Hematopoietic multipotent progenitor cell (in vitro differentiated cells): ENCODE data around the gene AOX1. TPM values are rescaled to one million over a fixed set of nuclear protein-coding genes. Genes with fewer than 3 reads are reported as not detected.
"Not testable (repeated sequence)": the region's sequence is repeated elsewhere in the genome, so short reads cannot be mapped to it uniquely, and the experiment has no call there.

ENCODE experiments used
- DNase-seq, 3 donors: peaks; one replicate each; pipeline ENCODE4 v3.0.0-alpha.2; 2011 to 2015; ENCODE audit warnings: low read depth in 2 of 3, low spot score in 2 of 3
- total RNA-seq: library from RNA; depleted of rRNA; stranded (reverse); fragments of >200 nt; gene quantifications from one replicate; pipeline ENCODE4 v1.2.3, GENCODE V29; 2012

AOX1 gene
- total RNA-seq, 1 donor: 4.8 TPM

- DNase-seq: no peak
Measured at GRCh38 chr2:200600549-200601225, 14.9 kb downstream of the AOX1 start.

- DNase-seq: no peak
Measured at GRCh38 chr2:200602584-200602983, 16.8 kb downstream of the AOX1 start.

GRCh38 chr2:200603972-200604371 is 18.2 kb downstream of the AOX1 start:
- no peak for DNase-seq

- no peak for DNase-seq
Measured at GRCh38 chr2:200604571-200605255, 18.9 kb downstream of the AOX1 start.

- no peak for DNase-seq
Measured at GRCh38 chr2:200608341-200609027, 22.7 kb downstream of the AOX1 start.

GRCh38 chr2:200609028-200609614 is 23.3 kb downstream of the AOX1 start:
- DNase-seq: no peak

- not testable (repeated sequence) for DNase-seq
Measured at GRCh38 chr2:200610217-200610616, 24.4 kb downstream of the AOX1 start.

- DNase-seq: no peak
Measured at GRCh38 chr2:200613692-200614091, 27.9 kb downstream of the AOX1 start.

GRCh38 chr2:200614249-200614648 is 28.4 kb downstream of the AOX1 start:
- no peak for DNase-seq

- DNase-seq: no peak
Measured at GRCh38 chr2:200615247-200615646, 29.4 kb downstream of the AOX1 start.

- peak in 1 of 3 donors; percentile 36 for DNase-seq
Measured at GRCh38 chr2:200616193-200616592, 30.4 kb downstream of the AOX1 start.

- DNase-seq: no peak
Measured at GRCh38 chr2:200616656-200617055, 30.8 kb downstream of the AOX1 start.

- peak in 2 of 3 donors; percentile 6 to 39 for DNase-seq
Measured at GRCh38 chr2:200617156-200618053, 31.6 kb downstream of the AOX1 start.

GRCh38 chr2:200618054-200618419 is 32.2 kb downstream of the AOX1 start:
- no peak for DNase-seq

GRCh38 chr2:200618590-200619021 is 32.8 kb downstream of the AOX1 start:
- peak in 2 of 3 donors; percentile 47 to 61 for DNase-seq

- DNase-seq: no peak
Measured at GRCh38 chr2:200619279-200619678, 33.5 kb downstream of the AOX1 start.

GRCh38 chr2:200620606-200621390 is 35.0 kb downstream of the AOX1 start:
- DNase-seq: no peak

- no peak for DNase-seq
Measured at GRCh38 chr2:200622106-200622505, 36.3 kb downstream of the AOX1 start.

GRCh38 chr2:200624026-200624425 is 38.2 kb downstream of the AOX1 start:
- DNase-seq: no peak

GRCh38 chr2:200624658-200625057 is 38.8 kb downstream of the AOX1 start:
- no peak for DNase-seq
